GM12891 (cell line): Measurements from ENCODE around the gene MBD5.

Experiments
- POLR2A ChIP-seq: IDR thresholded peaks from 2 replicates; pipeline ENCODE4 v1.6.1; 2011; ENCODE audit warnings: low read depth, low read length, control low read depth
- POLR2AphosphoS5 ChIP-seq: IDR thresholded peaks from 2 replicates; pipeline ENCODE4 v1.6.1; 2011; ENCODE audit warnings: low read depth, low read length, control low read depth
- TAF1 ChIP-seq: IDR thresholded peaks from 2 replicates; pipeline ENCODE4 v1.6.1; 2011; ENCODE audit warnings: low read depth, low read length, control low read depth

GRCh38 chr2:148194882-148195281 lies 174.0 kb downstream of the MBD5 start:
- TF ChIP-seq POLR2AphosphoS5: no peak
- no peak for TF ChIP-seq POLR2A
- no peak for TF ChIP-seq TAF1
